Astrocyte of the cerebellum (primary cell): ENCODE results near the gene HYAL2.
A peak's percentile ranks its signal among the peaks of the same experiment; 100 is the strongest.
"Not testable (repeated sequence)": the region's sequence is repeated elsewhere in the genome, so short reads cannot be mapped to it uniquely, and the experiment has no call there.

Experiments
- DNase-seq: peaks from one replicate; pipeline ENCODE4 v3.0.0-alpha.2; 2011; ENCODE audit warnings: low read depth
- H3K4me3 ChIP-seq: 2 replicates; pipeline ENCODE4 v1.5.1; 2011; ENCODE audit warnings: mild to moderate bottlenecking, low read depth, low read length, moderate library complexity
- in situ Hi-C: cut with HindIII; loops from 2 replicates; pipeline ENCODE4 v1.10.0; 2017; ENCODE audit warnings: low sequenced_read_pairs
- TF ChIP-seq, protein P1 (sequence below): IDR thresholded peaks from 2 replicates; pipeline ENCODE4 v1.5.1; 2012; ENCODE audit warnings: low read length, low read depth, moderate library complexity, mild to moderate bottlenecking; ENCODE audit errors: missing control alignments

HYAL2 gene

DNA sequence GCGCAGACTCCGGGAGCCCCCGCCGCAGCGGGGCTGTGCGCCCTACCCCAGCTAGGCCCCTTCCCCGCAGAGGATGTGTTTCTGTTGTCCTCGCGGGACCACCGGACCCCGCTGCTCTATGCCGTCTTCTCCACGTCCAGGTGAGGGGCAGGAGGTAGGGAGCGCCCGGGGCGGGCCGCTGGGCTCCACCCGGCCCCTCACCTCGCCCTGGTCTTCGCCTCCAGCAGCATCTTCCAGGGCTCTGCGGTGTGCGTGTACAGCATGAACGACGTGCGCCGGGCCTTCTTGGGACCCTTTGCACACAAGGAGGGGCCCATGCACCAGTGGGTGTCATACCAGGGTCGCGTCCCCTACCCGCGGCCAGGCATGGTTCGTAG, 48.9 kb downstream of the HYAL2 start:
- DNase-seq, result no peak
- in situ Hi-C loops, result no loop called here
- TF ChIP-seq, protein P1, sequence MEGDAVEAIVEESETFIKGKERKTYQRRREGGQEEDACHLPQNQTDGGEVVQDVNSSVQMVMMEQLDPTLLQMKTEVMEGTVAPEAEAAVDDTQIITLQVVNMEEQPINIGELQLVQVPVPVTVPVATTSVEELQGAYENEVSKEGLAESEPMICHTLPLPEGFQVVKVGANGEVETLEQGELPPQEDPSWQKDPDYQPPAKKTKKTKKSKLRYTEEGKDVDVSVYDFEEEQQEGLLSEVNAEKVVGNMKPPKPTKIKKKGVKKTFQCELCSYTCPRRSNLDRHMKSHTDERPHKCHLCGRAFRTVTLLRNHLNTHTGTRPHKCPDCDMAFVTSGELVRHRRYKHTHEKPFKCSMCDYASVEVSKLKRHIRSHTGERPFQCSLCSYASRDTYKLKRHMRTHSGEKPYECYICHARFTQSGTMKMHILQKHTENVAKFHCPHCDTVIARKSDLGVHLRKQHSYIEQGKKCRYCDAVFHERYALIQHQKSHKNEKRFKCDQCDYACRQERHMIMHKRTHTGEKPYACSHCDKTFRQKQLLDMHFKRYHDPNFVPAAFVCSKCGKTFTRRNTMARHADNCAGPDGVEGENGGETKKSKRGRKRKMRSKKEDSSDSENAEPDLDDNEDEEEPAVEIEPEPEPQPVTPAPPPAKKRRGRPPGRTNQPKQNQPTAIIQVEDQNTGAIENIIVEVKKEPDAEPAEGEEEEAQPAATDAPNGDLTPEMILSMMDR, result no peak
- H3K4me3 ChIP-seq, result no peak overlapping the region

DNA sequence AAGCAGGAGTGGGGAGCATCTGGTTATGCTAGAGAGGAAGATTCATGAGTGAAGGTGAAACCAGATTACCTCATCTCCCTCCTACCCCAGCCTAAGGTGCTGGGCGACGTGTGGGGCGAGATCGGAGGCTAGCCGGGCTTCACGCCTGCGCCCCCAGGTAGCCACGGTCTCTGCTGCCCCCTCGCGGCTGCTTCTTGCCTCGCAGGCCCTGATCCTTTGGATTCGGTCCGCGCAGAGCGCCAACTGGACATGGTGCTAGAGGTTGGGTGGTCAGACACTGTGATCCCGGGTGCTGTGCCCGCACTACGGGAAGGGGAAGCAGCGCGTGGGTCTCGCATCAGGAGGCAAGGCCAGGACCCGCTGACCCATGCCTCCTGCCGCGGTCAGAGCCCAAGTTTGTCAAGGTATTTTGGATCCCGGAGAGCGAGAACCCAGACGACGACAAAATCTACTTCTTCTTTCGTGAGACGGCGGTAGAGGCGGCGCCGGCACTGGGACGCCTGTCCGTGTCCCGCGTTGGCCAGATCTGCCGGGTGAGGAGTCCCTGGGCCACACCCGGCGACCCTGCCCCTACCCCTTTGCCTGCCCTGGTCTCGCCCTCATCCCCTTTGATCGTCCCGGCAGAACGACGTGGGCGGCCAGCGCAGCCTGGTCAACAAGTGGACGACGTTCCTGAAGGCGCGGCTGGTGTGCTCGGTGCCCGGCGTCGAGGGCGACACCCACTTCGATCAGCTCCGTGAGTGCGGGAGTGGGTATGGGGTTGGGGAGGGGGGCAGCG, 49.4 kb downstream of the HYAL2 start:
- in situ Hi-C loops, result no loop called here
- no peak for DNase-seq
- H3K4me3 ChIP-seq, result peak overlapping the region; percentile 17
- TF ChIP-seq, protein P1, result peak; percentile 91

DNA sequence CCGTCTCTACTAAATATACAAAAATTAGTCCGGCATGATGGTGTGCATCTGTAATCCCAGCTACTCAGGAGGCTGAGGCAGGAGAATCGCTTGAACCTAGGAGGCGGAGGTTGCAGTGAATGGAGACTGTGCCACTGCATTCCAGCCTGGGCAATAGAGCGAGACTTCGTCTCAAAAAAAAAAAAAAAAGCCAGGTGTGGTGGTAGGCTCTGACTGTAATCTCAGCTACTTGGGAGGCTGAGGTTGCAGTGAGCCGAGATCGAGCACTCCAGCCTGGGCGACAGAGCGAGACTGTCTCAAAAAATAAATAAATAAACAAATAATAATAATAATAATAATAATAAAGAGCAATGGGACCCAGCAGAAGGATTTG, 50.0 kb downstream of the HYAL2 start:
- in situ Hi-C loops, DNase-seq, H3K4me3 ChIP-seq: not testable (repeated sequence)

DNA sequence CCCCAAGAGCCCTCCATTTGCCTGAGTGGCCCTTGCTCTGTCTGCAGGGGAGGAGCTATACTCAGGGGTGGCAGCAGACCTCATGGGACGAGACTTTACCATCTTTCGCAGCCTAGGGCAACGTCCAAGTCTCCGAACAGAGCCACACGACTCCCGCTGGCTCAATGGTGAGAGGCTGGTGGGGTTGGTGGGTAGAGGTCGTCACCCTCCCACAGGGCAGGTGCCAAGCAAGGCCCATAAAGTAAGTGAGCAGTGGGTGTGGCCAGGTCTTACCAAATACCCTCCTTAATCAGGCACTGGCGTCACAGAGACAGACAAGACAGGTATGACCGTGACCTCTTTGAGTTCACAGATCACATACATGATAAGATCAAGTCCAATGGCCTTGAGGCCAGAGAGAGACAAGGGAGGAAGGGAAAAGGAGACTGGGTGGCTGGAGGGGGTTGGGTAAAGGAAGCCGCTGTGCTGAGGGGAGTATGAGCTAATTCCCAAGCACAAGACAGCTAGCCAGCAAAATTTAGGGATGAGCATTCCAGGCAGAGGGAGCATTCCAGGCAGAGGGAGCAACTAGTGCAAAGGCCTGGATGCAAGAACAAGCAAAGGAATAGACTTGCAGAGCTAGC, 51.1 kb downstream of the HYAL2 start:
- TF ChIP-seq, protein P1, result no peak
- no peak overlapping the region for H3K4me3 ChIP-seq
- DNase-seq, result no peak
- in situ Hi-C loops, result no loop called here

DNA sequence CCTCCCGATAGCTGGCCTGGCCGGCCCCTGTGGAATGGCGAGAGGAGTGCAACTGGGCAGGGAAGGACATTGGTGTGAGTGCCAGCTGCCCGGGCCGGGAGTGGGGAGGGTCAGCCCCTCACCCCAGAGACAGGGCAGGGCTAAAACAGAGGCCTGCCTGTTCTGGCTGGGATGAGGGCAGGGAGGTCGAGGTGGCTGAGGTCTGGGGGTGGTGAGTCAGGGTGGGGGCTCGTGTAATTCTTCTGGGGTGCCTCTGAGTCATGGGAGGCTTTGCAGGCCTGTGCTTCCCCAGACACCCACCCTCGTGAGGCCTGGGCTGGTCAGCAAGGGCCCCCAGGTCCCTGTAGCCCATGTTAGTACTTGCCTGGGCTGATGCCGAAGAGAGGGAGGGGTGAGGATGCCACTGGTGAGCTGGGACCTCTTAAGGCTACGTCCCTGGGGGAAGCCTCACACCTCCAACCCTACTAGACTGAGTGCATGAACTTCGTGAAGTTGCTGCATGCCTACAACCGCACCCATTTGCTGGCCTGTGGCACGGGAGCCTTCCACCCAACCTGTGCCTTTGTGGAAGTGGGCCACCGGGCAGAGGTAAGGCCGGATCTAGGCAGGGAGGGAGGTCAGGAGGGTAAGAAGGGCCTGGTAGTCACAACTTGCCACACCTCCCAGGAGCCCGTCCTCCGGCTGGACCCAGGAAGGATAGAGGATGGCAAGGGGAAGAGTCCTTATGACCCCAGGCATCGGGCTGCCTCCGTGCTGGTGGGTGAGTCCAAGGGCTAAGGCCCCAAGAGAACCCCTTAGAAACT, 51.9 kb downstream of the HYAL2 start:
- H3K4me3 ChIP-seq, result no peak overlapping the region
- TF ChIP-seq, protein P1, result no peak
- DNase-seq, result no peak
- in situ Hi-C loops, result no loop called here

DNA sequence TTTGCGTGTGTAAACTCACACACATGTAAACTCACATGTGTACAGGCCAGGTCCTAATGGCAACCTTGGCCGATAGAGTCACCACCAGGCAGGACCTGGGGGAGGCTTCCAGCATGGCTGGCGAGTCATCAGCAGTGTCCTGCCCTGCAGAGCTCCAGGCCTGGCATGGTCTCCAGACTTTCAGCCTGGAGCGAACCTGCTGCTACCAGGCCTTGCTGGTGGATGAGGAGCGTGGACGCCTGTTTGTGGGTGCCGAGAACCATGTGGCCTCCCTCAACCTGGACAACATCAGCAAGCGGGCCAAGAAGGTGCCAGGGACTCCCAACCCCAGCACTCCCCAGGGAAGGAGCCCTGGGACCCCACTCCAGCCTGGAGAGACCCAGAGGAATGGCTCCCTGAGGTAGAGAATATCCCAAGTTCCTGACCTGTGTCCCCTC, 52.5 kb downstream of the HYAL2 start:
- no peak for DNase-seq
- H3K4me3 ChIP-seq, result no peak overlapping the region
- in situ Hi-C loops, result no loop called here
- TF ChIP-seq, protein P1, result no peak
